Measurements from ENCODE around the gene PCDHA6. TPM values are rescaled to one million over a fixed set of nuclear protein-coding genes. Genes with fewer than 3 reads are reported as not detected.
"Not testable (repeated sequence)": the region's sequence is repeated elsewhere in the genome, so short reads cannot be mapped to it uniquely, and the experiment has no call there.

PCDHA6 gene
- total RNA-seq, 4 donors from 2014 or later: 0.64 to 3.0 (median 1.2) TPM; not detected in 1

GRCh38 chr5:140835622-140836510 lies 8.1 kb downstream of the PCDHA6 start:
- peaks cover 9 to 42% of the 10 kb centered on the region in 2 donors for H3K9me3 ChIP-seq
- 80 to 84% methylated on average over 9 to 80 of the region's 103 CpGs for WGBS, 2 donors (ENCODE audit: low coverage in 1 of 2)

DNA sequence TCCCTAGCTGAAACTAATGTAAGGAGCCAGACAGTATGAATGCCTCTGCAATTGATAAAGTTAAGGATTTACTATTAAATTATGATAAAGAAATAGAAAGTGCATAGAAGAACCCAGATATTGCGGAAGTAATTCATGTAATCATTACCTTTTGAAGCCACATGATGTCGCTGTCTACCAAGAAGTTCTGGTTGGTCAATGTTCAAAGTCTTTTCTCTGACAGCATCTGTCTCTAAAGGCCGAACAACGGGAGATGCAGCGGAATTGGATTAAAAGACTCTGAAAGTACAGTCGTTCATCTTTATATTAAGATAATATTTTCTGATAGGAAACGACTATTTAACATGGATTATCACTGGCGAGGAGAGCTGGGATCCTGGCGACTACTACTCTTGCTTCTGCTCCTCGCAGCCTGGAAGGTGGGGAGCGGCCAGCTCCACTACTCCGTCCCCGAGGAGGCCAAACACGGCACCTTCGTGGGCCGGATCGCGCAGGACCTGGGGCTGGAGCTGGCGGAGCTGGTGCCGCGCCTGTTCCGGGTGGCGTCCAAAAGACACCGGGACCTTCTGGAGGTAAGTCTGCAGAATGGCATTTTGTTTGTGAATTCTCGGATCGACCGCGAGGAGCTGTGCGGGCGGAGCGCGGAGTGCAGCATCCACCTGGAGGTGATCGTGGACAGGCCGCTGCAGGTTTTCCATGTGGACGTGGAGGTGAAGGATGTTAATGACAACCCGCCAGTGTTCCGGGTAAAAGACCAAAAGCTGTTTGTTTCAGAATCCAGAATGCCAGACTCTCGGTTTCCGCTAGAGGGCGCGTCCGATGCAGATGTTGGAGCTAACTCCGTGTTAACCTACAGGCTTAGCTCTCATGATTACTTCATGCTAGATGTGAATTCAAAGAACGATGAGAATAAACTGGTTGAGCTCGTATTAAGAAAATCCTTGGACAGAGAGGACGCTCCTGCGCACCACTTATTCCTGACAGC lies 13.5 kb downstream of the PCDHA6 start, which contains the start of gene PCDHA8:
TSS of gene PCDHA8 (plus strand) at position 210 of the 985 bp plus-strand sequence. CDS start at position 345, 135 bp downstream.
- TF ChIP-seq POLR2AphosphoS5 (IDR thresholded peaks at IDR 0.05) (no peak), CTCF (IDR thresholded peaks at IDR 0.05) (no peak), EP300 (IDR thresholded peaks at IDR 0.05; ENCODE audit: low read depth) (no peak), POLR2A (IDR thresholded peaks at IDR 0.05) (no peak)
- 42 to 59% methylated on average over 17 to 47 of the region's 47 CpGs for WGBS, 2 donors (ENCODE audit: low coverage in 1 of 2)
- H3K27me3 ChIP-seq: peaks cover 14% of the 10 kb centered on the region

More at GRCh38 chr5:140835622-140836510, 8.1 kb downstream of the PCDHA6 start:
- in situ Hi-C loops (cut with MboI; ENCODE audit: low pct_ligation_motif_present in 1 of 4, low pct_unique_long_range_greater_than_20kb in 1 of 4, low sequenced_read_pairs in 3 of 4) (no loop called here), intact Hi-C loops (cut with DNase I; ENCODE audit: low total_unique reads) (no loop called here)
- H3K27me3 ChIP-seq: peaks cover 22% of the 10 kb centered on the region
- no peaks in the 10 kb centered on the region for H3K36me3 ChIP-seq
- DNase-seq: no peak
- no peaks in the 10 kb centered on the region for H3K4me1 ChIP-seq
- H3K4me3 ChIP-seq: no peak overlapping the region
- TF ChIP-seq CTCF (IDR thresholded peaks at IDR 0.05) (no peak), POLR2A (IDR thresholded peaks at IDR 0.05) (no peak), EP300 (IDR thresholded peaks at IDR 0.05; ENCODE audit: low read depth) (no peak), POLR2AphosphoS5 (IDR thresholded peaks at IDR 0.05) (no peak)
- H3K27ac ChIP-seq: no peak overlapping the region

DNA sequence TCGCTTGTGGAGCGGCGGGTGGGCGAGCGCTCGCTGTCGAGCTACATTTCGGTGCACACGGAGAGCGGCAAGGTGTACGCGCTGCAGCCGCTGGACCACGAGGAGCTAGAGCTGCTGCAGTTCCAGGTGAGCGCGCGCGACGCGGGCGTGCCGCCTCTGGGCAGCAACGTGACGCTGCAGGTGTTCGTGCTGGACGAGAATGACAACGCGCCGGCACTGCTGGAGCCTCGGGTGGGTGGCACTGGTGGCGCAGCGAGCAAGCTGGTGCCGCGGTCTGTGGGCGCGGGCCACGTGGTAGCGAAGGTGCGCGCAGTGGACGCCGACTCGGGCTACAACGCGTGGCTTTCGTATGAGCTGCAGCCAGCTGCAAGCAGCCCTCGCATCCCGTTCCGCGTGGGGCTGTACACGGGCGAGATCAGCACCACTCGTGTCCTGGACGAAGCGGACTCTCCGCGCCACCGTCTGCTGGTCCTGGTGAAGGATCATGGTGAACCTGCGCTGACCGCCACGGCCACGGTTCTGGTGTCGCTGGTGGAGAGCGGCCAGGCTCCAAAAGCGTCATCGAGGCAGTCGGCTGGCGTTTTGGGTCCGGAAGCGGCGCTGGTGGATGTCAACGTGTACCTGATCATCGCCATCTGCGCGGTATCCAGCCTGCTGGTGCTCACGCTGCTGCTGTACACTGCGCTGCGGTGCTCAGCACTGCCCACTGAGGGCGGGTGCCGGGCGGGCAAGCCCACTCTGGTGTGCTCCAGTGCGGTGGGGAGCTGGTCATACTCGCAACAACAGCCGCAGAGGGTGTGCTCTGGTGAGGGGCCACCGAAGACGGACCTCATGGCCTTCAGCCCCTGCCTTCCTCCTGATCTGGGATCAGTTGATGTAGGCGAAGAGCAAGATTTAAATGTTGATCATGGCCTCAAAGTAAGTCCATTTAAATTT lies 15.3 kb downstream of the PCDHA6 start:
- TF ChIP-seq POLR2AphosphoS5 (IDR thresholded peaks at IDR 0.05) (no peak), EP300 (IDR thresholded peaks at IDR 0.05; ENCODE audit: low read depth) (no peak), POLR2A (IDR thresholded peaks at IDR 0.05) (no peak), CTCF (IDR thresholded peaks at IDR 0.05) (no peak)
- peaks cover 22% of the 10 kb centered on the region for H3K27me3 ChIP-seq
- H3K4me1 ChIP-seq: no peaks in the 10 kb centered on the region
- H3K9me3 ChIP-seq: peaks cover 5 to 31% of the 10 kb centered on the region in 2 donors
- intact Hi-C loops (cut with DNase I; ENCODE audit: low total_unique reads): no loop called here
- in situ Hi-C loops (cut with MboI; ENCODE audit: low pct_ligation_motif_present in 1 of 4, low pct_unique_long_range_greater_than_20kb in 1 of 4, low sequenced_read_pairs in 3 of 4): no loop called here
- no peak overlapping the region for H3K27ac ChIP-seq
- no peaks in the 10 kb centered on the region for H3K36me3 ChIP-seq
- 83% methylated on average over 87 of the region's 87 CpGs; no CpG with 5 or more reads in 1 of the 2 donors for WGBS, 2 donors (ENCODE audit: low coverage in 1 of 2)
- DNase-seq: no peak
- no peak overlapping the region for H3K4me3 ChIP-seq

More for the DNA sequence above, 13.5 kb downstream of the PCDHA6 start, which contains the start of gene PCDHA8:
- Histone ChIP-seq H3K9me3 (peaks cover 9 to 25% of the 10 kb centered on the region in 2 donors), H3K4me1 (no peaks in the 10 kb centered on the region), H3K4me3 (no peak within 1 kb of the TSS), H3K36me3 (no peaks in the 10 kb centered on the region), H3K27ac (no peak within 1 kb of the TSS)
- in situ Hi-C loops (cut with MboI; ENCODE audit: low pct_ligation_motif_present in 1 of 4, low pct_unique_long_range_greater_than_20kb in 1 of 4, low sequenced_read_pairs in 3 of 4): no loop called here
- intact Hi-C loops (cut with DNase I; ENCODE audit: low total_unique reads): no loop called here
- no peak for DNase-seq

- H3K4me3 ChIP-seq; in situ Hi-C loops (cut with MboI; ENCODE audit: low pct_ligation_motif_present in 1 of 4, low pct_unique_long_range_greater_than_20kb in 1 of 4, low sequenced_read_pairs in 3 of 4); H3K27ac ChIP-seq; H3K4me1 ChIP-seq; DNase-seq; intact Hi-C loops (cut with DNase I; ENCODE audit: low total_unique reads); H3K36me3 ChIP-seq: not testable (repeated sequence)
- peaks cover 26% of the 10 kb centered on the region for H3K27me3 ChIP-seq
- WGBS, 2 donors (ENCODE audit: low coverage in 1 of 2): 48 to 63% methylated on average over 8 to 27 of the region's 48 CpGs
- H3K9me3 ChIP-seq: peaks cover 10 to 27% of the 10 kb centered on the region in 2 donors
Observed at GRCh38 chr5:140848139-140849102, 20.7 kb downstream of the PCDHA6 start, which contains the start of gene PCDHA9. TSS of gene PCDHA9 (plus strand) at chr5:140848382. CDS start at chr5:140848496, 114 bp downstream.

GRCh38 chr5:140849831-140850634 lies 22.3 kb downstream of the PCDHA6 start:
- H3K36me3 ChIP-seq; H3K4me3 ChIP-seq; DNase-seq; intact Hi-C loops (cut with DNase I; ENCODE audit: low total_unique reads); H3K4me1 ChIP-seq; in situ Hi-C loops (cut with MboI; ENCODE audit: low pct_ligation_motif_present in 1 of 4, low pct_unique_long_range_greater_than_20kb in 1 of 4, low sequenced_read_pairs in 3 of 4); H3K27ac ChIP-seq: not testable (repeated sequence)
- WGBS, 2 donors (ENCODE audit: low coverage in 1 of 2): 78% methylated on average over 98 of the region's 101 CpGs; no CpG with 5 or more reads in 1 of the 2 donors
- H3K27me3 ChIP-seq: peaks cover 26% of the 10 kb centered on the region
- H3K9me3 ChIP-seq: peaks cover 6 to 31% of the 10 kb centered on the region in 2 donors
